ENCODE measurements around the gene TRIM33. TPM values are rescaled to one million over a fixed set of nuclear protein-coding genes. Genes with fewer than 3 reads are reported as not detected.

TRIM33 gene
- total RNA-seq, 1 experiment from 2014 or later, result 41.2 TPM

DNA sequence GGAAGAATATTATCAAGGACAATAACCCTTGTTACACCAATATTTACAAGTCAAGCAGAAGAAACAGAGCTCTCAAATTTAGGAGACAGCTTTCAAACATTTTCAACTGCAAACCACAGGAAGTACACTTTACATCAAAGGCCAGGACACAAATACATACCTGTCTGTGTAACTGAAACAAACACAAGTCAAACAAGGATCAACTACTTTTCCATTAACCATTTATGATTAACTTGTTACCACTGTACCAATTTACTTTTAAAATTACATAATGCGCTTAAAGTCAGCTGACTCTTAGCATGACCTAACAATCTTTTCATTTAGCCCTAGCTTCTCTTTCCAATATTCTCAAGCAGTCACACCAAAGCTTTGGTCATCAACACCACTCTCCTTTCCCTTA is 43.5 kb downstream of the TRIM33 start (continued):
- TF ChIP-seq SIN3A (IDR thresholded peaks at IDR 0.05; ENCODE audit: low read depth) (no peak), YY1 (IDR thresholded peaks at IDR 0.05; ENCODE audit: extremely low read depth, insufficient replicate concordance, low read depth, low read length) (no peak)

DNA sequence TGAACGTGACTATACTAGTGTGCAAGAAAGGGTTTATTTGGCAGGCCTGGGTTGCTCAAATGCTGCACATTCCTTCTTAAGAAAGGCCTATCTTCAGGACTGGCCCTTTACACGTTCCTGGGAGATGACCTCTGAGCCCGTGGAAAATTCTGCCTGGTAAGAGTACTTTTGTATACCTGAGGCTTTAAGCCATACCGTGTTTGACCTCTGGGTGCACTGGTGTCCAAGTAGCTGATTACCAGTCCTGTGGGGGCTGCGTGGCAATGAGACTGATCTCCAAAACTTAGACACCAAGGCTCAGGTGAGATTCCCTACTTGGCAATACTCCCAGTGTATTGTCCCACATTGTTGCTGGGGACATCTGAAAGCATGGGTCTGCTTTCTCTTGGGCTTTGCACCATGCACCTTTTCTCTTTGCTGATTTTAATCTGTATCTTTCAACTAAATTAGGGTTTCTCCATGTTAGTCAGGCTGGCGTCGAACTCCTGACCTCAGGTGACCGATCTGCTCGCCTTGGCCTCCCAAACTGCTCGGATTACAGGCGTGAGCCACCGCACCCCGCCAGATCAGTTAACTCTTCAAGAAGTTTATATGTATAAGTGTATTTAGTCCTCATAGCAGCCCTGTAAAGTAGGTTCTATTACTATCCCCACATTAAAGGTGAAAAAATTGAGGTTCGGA is 44.5 kb downstream of the TRIM33 start:
- TF ChIP-seq, protein P1, sequence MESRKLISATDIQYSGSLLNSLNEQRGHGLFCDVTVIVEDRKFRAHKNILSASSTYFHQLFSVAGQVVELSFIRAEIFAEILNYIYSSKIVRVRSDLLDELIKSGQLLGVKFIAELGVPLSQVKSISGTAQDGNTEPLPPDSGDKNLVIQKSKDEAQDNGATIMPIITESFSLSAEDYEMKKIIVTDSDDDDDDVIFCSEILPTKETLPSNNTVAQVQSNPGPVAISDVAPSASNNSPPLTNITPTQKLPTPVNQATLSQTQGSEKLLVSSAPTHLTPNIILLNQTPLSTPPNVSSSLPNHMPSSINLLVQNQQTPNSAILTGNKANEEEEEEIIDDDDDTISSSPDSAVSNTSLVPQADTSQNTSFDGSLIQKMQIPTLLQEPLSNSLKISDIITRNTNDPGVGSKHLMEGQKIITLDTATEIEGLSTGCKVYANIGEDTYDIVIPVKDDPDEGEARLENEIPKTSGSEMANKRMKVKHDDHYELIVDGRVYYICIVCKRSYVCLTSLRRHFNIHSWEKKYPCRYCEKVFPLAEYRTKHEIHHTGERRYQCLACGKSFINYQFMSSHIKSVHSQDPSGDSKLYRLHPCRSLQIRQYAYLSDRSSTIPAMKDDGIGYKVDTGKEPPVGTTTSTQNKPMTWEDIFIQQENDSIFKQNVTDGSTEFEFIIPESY (IDR thresholded peaks at IDR 0.05; ENCODE audit: extremely low read depth, insufficient replicate concordance, low read length), result no peak
- TF ChIP-seq, protein P2, sequence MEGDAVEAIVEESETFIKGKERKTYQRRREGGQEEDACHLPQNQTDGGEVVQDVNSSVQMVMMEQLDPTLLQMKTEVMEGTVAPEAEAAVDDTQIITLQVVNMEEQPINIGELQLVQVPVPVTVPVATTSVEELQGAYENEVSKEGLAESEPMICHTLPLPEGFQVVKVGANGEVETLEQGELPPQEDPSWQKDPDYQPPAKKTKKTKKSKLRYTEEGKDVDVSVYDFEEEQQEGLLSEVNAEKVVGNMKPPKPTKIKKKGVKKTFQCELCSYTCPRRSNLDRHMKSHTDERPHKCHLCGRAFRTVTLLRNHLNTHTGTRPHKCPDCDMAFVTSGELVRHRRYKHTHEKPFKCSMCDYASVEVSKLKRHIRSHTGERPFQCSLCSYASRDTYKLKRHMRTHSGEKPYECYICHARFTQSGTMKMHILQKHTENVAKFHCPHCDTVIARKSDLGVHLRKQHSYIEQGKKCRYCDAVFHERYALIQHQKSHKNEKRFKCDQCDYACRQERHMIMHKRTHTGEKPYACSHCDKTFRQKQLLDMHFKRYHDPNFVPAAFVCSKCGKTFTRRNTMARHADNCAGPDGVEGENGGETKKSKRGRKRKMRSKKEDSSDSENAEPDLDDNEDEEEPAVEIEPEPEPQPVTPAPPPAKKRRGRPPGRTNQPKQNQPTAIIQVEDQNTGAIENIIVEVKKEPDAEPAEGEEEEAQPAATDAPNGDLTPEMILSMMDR (IDR thresholded peaks at IDR 0.05 in 2 of 3, conservative IDR thresholded peaks at IDR 0.05 in 1 of 3; ENCODE audit: borderline replicate concordance in 1 of 3, insufficient read depth in 1 of 3, low read depth in 2 of 3, low read length in 2 of 3), result peak in 1 of 3 experiments; percentile 14; a peak in 1 of 6 replicates
- TF ChIP-seq TCF7L2 (IDR thresholded peaks at IDR 0.05; ENCODE audit: borderline replicate concordance, extremely low read depth, insufficient read depth, insufficient read length) (no peak), FOSL1 (IDR thresholded peaks at IDR 0.05; ENCODE audit: low read depth) (no peak), JUND (IDR thresholded peaks at IDR 0.05) (no peak), ZFX (IDR thresholded peaks at IDR 0.05) (no peak)
- Histone ChIP-seq H3K9ac (ENCODE audit: low read length) (no peak overlapping the region), H3K9me2 (ENCODE audit: insufficient read depth) (no peaks in the 10 kb centered on the region), H3K4me3 (replicated peaks in 1 of 2; ENCODE audit: low read depth in 1 of 2, low read length in 2 of 2) (no peak overlapping the region), H2AFZ (ENCODE audit: low read depth, low read length, poor library complexity, severe bottlenecking) (no peak overlapping the region), H3K27me3 (ENCODE audit: insufficient read depth, low read length) (no peaks in the 10 kb centered on the region), H3K36me3 (ENCODE audit: control insufficient read depth in 1 of 2, insufficient read depth in 2 of 2, low read length in 2 of 2) (no peaks in the 10 kb centered on the region; a peak in 1 of 4 replicates), H4K20me1 (ENCODE audit: insufficient read depth) (no peaks in the 10 kb centered on the region), H3K4me1 (ENCODE audit: control insufficient read depth in 1 of 2, insufficient read depth in 2 of 2, low read length in 2 of 2) (peaks cover 4 to 38% of the 10 kb centered on the region in 2 experiments; a peak in 2 of 4 replicates), H3K4me2 (ENCODE audit: low read length) (no peak overlapping the region), H3K27ac (ENCODE audit: low read depth, low read length) (no peak overlapping the region), H3K79me2 (ENCODE audit: insufficient read depth, low read length) (peaks cover 91% of the 10 kb centered on the region), H3K9me3 (ENCODE audit: control insufficient read depth in 1 of 2, insufficient read depth in 1 of 2, low read depth in 1 of 2, low read length in 2 of 2) (no peaks in the 10 kb centered on the region)
- ChIA-PET CTCF (no interaction called here), POLR2A (no interaction called here), RAD21 (ENCODE audit: low non-redundant PET in 1 of 2, low total read pairs in 2 of 2, uncharacterized antibody in 2 of 2, unreplicated experiment in 2 of 2) (no interaction called here)
- no peak for DNase-seq (ENCODE audit: low read depth, low spot score)
- no TSS peak for BruUV-seq (replicated peaks)
- intact Hi-C loops (cut with micrococcal nuclease), result no loop called here
- peak; percentile 49 for ATAC-seq
